ENCODE results near the gene CTNNA2.

The CTNNA2 gene

GRCh38 chr2:80168037-80168436 lies 655.2 kb downstream of the CTNNA2 start:
- H3K4me2 ChIP-seq (ENCODE audit: insufficient read depth, low read length): no peak overlapping the region
- no peak overlapping the region for H3K9ac ChIP-seq (ENCODE audit: low read depth, low read length)
- no peaks in the 10 kb centered on the region for H3K36me3 ChIP-seq (ENCODE audit: insufficient read depth, low read length)
- ATAC-seq (ENCODE audit: insufficient read depth, low read depth) (no peak), DNase-seq (no peak)
- H3K79me2 ChIP-seq (ENCODE audit: insufficient read depth, low read length): no peaks in the 10 kb centered on the region
- H3K4me3 ChIP-seq (ENCODE audit: low read depth in 1 of 2, low read length in 2 of 2): no peak overlapping the region
- TF ChIP-seq, protein P1, sequence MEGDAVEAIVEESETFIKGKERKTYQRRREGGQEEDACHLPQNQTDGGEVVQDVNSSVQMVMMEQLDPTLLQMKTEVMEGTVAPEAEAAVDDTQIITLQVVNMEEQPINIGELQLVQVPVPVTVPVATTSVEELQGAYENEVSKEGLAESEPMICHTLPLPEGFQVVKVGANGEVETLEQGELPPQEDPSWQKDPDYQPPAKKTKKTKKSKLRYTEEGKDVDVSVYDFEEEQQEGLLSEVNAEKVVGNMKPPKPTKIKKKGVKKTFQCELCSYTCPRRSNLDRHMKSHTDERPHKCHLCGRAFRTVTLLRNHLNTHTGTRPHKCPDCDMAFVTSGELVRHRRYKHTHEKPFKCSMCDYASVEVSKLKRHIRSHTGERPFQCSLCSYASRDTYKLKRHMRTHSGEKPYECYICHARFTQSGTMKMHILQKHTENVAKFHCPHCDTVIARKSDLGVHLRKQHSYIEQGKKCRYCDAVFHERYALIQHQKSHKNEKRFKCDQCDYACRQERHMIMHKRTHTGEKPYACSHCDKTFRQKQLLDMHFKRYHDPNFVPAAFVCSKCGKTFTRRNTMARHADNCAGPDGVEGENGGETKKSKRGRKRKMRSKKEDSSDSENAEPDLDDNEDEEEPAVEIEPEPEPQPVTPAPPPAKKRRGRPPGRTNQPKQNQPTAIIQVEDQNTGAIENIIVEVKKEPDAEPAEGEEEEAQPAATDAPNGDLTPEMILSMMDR (IDR thresholded peaks at IDR 0.05; ENCODE audit: borderline replicate concordance, extremely low read depth, low read length, poor library complexity, severe bottlenecking): no peak
- TF ChIP-seq EZH2 (IDR thresholded peaks at IDR 0.05; ENCODE audit: borderline replicate concordance, low read depth, low read length, severe bottlenecking): no peak
- H3K4me1 ChIP-seq (ENCODE audit: insufficient read depth, low read length): no peaks in the 10 kb centered on the region
- no peak overlapping the region for H2AFZ ChIP-seq (ENCODE audit: low read depth, low read length)
- no peaks in the 10 kb centered on the region for H3K27me3 ChIP-seq (ENCODE audit: insufficient read depth, low read length, poor library complexity)
- H3K9me3 ChIP-seq (ENCODE audit: insufficient read depth, low read length, severe bottlenecking): peaks cover 2% of the 10 kb centered on the region
- H4K20me1 ChIP-seq (ENCODE audit: insufficient read depth, low read length): no peaks in the 10 kb centered on the region
- H3K27ac ChIP-seq (ENCODE audit: low read length): no peak overlapping the region

- Histone ChIP-seq H2AFZ (ENCODE audit: low read depth, low read length) (no peak overlapping the region), H3K9ac (ENCODE audit: low read depth, low read length) (no peak overlapping the region), H3K36me3 (ENCODE audit: insufficient read depth, low read length) (no peaks in the 10 kb centered on the region), H3K79me2 (ENCODE audit: insufficient read depth, low read length) (no peaks in the 10 kb centered on the region), H3K27me3 (ENCODE audit: insufficient read depth, low read length, poor library complexity) (no peaks in the 10 kb centered on the region), H4K20me1 (ENCODE audit: insufficient read depth, low read length) (no peaks in the 10 kb centered on the region), H3K27ac (ENCODE audit: low read length) (no peak overlapping the region), H3K9me3 (ENCODE audit: insufficient read depth, low read length, severe bottlenecking) (peaks cover 2% of the 10 kb centered on the region), H3K4me3 (ENCODE audit: low read depth in 1 of 2, low read length in 2 of 2) (no peak overlapping the region), H3K4me2 (ENCODE audit: insufficient read depth, low read length) (no peak overlapping the region), H3K4me1 (ENCODE audit: insufficient read depth, low read length) (no peaks in the 10 kb centered on the region)
- DNase-seq (no peak), ATAC-seq (ENCODE audit: insufficient read depth, low read depth) (no peak)
- no peak for TF ChIP-seq EZH2 (IDR thresholded peaks at IDR 0.05; ENCODE audit: borderline replicate concordance, low read depth, low read length, severe bottlenecking)
- TF ChIP-seq, protein P1 (IDR thresholded peaks at IDR 0.05; ENCODE audit: borderline replicate concordance, extremely low read depth, low read length, poor library complexity, severe bottlenecking): no peak
Observed at GRCh38 chr2:80168801-80169200, 656.0 kb downstream of the CTNNA2 start.

DNA sequence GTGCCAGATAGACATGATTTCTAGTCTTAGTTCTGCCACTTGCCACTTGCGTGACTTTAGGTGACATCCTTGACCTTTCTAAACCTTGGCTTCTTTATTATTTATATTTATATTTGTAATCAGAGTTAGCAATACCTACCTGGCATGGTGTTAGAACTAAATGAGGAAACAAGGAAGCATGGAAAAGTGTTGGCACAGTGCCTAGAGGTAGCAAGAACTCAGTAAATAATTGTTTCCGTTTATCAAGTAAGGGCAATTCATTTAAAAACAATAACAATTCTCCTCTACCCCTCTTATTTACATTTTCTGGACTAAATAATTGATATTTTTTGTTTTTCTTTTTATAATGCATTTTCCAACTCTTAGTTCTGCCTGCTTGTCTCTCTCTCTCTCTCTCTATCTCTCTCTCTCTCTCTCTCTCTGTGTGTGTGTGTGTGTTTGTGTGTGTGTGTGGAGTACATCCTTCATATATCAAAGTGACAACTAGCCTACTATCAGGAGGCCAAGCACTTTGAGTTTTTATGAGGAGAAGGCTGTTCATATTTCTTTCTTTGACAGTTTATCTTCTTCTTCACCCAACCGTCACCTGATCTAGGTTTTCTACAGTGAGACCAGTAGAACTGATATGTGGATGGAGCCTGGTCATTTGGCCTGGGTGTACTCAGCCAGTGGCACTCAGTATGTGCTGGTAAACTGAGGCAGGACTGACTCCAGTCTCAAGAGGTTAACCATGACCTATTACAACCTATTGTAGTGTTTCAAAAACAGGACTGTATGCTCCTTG lies 657.2 kb downstream of the CTNNA2 start:
- TF ChIP-seq, protein P1 (IDR thresholded peaks at IDR 0.05; ENCODE audit: borderline replicate concordance, extremely low read depth, low read length, poor library complexity, severe bottlenecking): no peak
- no peak for TF ChIP-seq EZH2 (IDR thresholded peaks at IDR 0.05; ENCODE audit: borderline replicate concordance, low read depth, low read length, severe bottlenecking)

More for the DNA sequence above, 657.2 kb downstream of the CTNNA2 start:
- no peaks in the 10 kb centered on the region for H3K36me3 ChIP-seq (ENCODE audit: insufficient read depth, low read length)
- H3K9me3 ChIP-seq (ENCODE audit: insufficient read depth, low read length, severe bottlenecking): peaks cover 2% of the 10 kb centered on the region
- no peak overlapping the region for H2AFZ ChIP-seq (ENCODE audit: low read depth, low read length)
- H3K4me2 ChIP-seq (ENCODE audit: insufficient read depth, low read length): no peak overlapping the region
- H3K27ac ChIP-seq (ENCODE audit: low read length): no peak overlapping the region
- no peak overlapping the region for H3K9ac ChIP-seq (ENCODE audit: low read depth, low read length)
- no peak overlapping the region for H3K4me3 ChIP-seq (ENCODE audit: low read depth in 1 of 2, low read length in 2 of 2)
- H3K79me2 ChIP-seq (ENCODE audit: insufficient read depth, low read length): no peaks in the 10 kb centered on the region
- no peaks in the 10 kb centered on the region for H3K4me1 ChIP-seq (ENCODE audit: insufficient read depth, low read length)
- no peak for ATAC-seq (ENCODE audit: insufficient read depth, low read depth)
- H4K20me1 ChIP-seq (ENCODE audit: insufficient read depth, low read length): no peaks in the 10 kb centered on the region
- no peaks in the 10 kb centered on the region for H3K27me3 ChIP-seq (ENCODE audit: insufficient read depth, low read length, poor library complexity)
- DNase-seq: no peak
